A204.1 (cell line): ENCODE results near the gene HNRNPUL1.
"Not testable (repeated sequence)": the region's sequence is repeated elsewhere in the genome, so short reads cannot be mapped to it uniquely, and the experiment has no call there.

Source experiments
- FAIRE-seq: peaks from 2 replicates; lab custom pipeline; 2012; peaks lifted over from hg19 to GRCh38; lab: Jason Lieb, UNC

The HNRNPUL1 gene

DNA sequence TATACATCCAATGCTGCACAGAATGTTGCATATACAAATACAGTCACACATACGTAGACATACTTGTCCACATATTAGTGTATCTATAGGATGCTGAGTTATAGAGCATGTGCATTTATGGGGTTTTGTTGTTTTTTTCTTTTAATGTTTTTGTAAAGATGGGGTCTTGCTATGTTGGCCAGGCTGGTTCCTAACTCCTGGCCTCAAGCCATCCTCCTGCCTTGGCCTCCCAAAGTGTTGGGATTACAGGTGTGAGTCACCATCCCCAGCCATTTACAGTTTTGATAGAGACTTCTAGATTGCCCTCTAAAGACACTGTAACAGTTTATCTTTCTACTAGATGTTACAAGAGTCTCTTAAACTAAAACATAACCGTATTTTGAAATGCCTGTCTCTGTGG, 14.3 kb downstream of the HNRNPUL1 start:
- FAIRE-seq: no peak

DNA sequence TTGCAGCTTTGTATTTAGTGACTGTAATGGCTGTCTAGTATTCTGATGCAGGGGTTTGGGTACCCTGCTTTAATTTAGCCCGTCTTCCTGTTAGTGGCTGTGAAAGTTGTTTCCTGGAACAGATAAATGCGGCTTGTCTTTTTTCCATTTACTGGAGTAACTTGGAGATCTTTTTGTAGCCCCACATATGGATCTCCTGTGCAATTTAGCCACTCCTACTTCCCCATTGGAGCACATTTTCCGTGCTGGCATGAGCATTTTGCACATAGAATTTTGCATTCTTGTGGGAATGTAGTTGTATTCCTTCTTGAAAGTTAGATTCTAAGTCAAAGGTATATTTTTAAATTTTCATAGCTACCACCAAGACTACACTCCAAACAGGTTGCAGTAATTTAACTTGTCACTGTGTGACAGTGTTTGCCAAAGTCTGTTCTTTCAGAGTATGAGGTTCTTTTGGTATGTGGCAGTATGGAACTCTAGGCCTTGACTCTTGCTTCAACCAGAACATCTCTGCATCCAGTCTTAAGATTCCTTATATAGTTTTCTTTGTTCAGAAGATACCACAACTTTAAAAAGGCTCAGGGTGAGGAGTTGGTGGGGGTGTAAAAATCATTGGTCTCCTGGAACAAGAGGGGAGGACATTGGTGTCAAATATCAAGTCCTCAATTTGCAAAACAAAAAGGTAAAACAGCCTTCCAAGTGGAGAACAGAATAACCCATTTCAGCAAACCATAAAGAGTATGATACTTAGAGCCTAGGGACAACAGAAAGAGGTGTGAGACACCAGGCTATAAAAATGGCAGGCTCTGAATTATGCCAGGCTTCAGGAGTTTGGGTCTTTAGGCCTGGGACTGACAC, 24.7 kb downstream of the HNRNPUL1 start:
- no peak for FAIRE-seq

DNA sequence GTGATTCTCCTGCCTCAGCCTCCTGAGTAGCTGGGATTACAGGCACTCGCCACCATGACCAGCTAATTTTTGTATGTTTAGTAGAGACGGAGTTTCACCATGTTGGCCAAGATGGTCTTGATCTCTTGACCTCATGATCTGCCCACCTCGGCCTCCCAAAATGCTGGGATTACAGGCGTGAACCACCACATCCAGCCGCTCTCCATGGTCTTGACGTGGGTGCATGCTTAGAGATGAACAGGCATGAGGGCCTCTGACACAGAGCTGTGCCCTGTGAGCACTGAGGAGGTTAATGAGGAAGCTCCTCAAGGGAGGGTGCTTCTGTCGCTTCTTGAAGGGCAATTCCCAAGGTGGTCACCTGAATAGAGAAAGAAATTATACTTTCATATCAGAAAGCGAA, 25.6 kb downstream of the HNRNPUL1 start:
- FAIRE-seq: not testable (repeated sequence)

DNA sequence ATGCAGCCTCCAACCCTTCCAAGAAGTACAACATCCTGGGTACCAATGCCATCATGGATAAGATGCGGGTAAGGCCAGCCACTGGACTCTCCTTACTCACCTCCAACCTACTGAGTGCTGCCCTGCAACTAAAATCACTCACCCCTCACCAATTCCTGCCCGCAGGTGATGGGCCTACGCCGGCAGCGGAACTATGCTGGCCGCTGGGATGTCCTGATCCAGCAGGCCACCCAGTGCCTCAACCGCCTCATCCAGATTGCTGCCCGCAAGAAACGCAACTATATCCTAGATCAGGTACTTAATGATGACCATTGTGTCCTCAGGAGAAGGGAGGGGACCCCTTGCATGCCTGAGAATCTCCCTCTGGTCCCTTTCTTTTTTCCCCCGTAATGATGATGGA, 30.2 kb downstream of the HNRNPUL1 start:
- no peak for FAIRE-seq

DNA sequence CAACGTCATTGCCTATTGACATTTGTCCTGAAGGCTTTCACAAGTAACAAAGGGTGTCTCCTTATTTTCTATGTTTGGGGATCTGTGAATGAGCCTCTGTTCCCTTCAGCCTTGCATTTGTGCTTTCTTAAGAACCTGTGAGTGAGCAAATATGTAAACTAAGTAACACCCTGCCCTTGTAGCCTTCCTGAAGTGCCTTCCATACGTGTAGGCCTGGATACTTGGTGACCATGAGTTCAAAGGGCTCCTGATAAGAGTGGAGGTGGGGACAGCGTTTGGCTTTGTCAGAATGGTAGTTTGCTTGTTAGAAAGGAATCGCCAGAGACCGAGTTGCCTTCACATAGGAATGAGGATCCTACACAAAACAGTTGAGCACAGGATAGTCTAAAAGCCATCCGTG, 31.3 kb downstream of the HNRNPUL1 start:
- no peak for FAIRE-seq

DNA sequence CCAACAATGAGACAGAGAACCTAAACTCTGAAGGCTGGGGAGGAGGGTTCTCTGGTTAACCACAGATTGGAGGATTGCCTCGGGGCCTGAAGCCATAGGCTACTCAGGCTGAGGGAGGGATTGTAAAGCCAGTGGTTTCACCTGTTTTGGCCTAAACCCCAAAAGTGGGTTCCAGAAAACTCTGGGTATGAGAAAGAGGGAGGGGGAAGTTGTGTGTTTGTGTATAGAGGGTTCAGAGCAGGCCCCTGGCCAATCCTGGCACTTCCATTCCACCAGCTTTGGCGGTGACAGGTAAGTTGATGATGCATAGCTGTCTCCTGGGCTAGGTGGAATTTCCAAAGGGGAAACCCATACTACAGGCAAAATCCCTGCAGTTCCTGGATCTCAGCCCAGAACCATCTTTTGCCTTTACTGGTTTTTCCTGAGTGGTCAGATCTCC, 32.3 kb downstream of the HNRNPUL1 start:
- FAIRE-seq: no peak

DNA sequence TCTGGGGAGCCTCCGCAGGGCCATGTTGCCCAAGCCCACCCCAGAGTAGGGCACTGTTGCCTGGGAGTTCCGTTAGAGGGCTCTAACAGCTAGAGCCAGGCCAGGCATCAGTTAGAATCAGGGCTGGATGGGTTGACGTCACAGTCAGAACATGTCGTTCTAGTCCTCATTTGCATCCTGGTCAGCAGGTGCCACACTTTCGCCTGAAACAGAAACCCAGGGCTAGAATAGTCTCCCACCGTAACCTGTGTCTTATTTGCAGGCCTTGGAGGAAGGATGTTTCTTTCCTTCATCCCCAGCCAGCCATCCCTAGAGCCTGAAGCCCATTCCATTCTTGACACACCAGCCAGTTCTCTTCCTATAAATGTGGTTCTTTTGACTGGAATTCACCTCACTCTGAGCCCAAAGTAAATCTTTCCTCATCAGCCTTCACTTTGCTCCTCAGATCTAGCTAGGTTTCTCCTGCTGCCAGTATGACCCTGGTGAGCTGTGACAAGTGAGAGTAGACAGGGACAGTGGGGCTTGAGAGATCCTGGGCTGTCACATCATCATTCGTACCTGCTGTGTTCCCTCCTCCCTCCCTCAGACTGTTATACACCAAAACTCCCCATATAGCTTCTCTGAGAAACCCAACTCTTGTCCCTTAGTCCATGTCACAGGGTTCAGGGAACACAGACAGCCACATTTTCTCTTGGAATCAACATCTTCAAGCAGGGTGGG, 33.6 kb downstream of the HNRNPUL1 start:
- no peak for FAIRE-seq

DNA sequence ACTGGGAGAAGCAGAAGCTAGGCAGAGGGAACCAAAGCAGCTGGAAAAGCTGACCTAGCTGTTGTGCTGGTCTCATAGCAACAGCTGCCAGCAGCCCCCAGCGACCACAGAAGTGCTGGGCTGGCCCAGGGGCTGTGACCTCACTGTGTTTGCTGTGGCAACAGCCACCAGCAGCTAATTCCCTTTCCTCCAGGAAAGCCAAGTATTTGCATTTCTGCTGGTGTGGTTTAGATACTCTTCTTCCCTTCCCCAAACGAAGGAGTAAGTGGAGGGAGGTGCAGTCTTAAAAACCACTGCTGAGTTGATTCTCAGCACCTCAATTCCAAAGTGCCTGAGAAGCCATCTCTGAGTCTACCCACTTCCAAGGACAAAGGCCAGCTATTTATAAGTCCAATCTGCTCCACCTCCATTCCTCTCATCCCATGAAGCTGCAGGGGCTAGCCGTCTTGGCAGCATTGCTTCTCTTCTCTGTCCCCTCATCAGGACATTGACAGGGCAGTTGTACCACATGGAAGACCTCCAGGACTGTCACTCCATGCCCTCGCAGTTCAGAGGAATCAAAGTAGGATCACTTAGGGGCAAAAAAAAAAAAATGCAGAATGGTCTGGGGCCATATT, 34.3 kb downstream of the HNRNPUL1 start:
- no peak for FAIRE-seq

DNA sequence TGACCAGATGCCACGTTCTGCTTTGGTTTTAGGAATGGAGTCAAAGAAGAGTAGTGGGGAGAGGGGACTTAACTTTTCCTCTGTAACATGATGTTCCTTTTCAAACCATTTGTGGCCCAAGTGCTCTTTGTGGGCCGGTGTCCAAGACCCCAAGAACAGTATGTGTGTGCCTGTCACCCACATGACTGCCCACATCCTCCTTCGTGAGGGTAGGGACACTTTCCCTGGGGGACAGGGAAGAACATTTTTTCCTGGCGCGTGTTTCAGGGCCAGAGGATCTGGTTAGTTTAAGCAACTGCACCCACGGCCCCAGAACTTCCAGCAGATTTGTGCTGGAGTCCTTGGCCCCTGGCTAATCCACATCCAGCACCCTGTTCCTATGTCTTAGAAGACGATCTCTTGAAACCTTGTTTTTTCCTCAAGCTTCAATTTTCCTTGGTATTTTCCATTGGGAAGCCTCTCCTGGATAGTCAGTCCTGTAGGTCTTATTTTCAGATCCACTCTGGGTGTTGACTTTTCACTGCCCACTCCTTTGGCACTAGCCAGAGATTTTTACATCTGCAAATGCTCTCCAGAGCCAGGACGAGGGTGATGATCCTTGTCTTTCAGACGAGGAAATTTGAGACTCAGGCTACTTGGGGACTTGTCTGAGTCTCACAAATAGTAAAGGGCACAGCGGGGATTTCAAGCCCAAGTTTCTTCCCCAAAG, 35.0 kb downstream of the HNRNPUL1 start:
- FAIRE-seq: no peak

DNA sequence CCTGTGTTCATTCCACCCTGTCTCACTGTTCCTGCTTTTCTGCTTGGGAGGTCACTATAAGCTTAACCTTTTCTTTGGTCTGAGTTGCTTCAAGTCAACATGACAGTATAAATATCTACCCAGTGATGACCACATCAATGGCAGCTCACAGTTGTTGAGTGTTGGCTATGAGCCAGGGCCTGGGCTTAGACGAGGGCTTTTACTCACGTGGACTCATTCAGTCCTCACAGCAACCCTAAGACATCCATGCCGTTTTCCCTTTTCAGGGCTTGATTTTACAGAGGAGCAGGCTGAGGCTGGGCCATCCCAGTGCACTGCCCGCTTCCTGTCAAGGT, 35.5 kb downstream of the HNRNPUL1 start:
- no peak for FAIRE-seq

DNA sequence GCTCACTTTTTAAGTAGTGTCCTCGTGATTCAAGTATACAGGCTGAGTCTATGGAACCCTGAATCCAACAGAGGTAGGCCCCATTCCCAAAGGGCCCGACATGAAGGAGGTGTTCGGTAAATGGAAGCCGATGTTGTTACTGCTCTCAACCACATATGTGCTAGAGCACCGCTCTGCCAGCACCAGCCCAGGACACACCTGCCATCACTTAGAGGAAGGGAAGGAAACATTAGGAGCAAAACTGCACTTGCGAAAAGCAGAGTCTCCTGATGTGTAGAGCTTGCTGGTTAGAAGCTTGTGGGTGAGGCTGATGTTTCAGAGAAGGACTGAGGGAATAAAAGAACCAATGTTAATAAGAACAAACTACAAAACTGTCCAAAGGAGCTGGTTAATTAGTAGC, 36.4 kb downstream of the HNRNPUL1 start:
- no peak for FAIRE-seq

DNA sequence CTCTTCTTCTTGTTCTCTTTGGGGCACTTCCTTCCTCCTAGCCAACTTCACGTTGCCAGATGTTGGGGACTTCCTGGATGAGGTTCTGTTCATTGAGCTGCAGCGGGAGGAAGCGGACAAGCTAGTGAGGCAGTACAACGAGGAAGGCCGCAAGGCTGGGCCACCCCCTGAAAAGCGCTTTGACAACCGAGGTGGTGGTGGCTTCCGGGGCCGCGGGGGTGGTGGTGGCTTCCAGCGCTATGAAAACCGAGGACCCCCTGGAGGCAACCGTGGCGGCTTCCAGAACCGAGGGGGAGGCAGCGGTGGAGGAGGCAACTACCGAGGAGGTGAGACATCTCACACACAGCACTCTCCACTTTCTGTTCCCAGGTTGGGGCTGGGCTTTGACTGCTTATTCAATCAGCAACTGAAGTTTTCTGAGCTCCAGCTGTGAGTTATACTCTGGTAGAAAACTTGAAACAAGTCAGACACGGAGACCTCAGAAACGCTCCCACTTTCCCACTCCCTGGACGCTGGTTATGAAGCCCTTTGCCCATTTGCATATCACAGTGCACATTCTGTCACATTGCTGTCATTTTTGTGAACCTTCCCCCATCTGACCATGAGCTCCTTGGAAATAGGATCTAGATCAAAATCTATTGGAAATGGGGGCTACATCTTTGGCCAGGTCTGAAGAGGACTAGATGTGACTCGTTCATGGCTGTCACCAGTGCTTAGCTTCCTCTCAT, 38.6 kb downstream of the HNRNPUL1 start:
- FAIRE-seq: no peak

DNA sequence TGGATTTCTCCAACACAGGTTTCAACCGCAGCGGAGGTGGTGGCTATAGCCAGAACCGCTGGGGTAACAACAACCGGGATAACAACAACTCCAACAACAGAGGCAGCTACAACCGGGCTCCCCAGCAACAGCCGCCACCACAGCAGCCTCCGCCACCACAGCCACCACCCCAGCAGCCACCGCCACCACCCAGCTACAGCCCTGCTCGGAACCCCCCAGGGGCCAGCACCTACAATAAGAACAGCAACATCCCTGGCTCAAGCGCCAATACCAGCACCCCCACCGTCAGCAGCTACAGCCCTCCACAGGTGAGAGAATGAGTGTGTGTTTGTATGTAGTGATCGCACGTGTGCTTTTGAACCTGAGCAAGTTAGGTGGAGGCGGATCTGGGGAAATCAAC, 39.8 kb downstream of the HNRNPUL1 start:
- no peak for FAIRE-seq

DNA sequence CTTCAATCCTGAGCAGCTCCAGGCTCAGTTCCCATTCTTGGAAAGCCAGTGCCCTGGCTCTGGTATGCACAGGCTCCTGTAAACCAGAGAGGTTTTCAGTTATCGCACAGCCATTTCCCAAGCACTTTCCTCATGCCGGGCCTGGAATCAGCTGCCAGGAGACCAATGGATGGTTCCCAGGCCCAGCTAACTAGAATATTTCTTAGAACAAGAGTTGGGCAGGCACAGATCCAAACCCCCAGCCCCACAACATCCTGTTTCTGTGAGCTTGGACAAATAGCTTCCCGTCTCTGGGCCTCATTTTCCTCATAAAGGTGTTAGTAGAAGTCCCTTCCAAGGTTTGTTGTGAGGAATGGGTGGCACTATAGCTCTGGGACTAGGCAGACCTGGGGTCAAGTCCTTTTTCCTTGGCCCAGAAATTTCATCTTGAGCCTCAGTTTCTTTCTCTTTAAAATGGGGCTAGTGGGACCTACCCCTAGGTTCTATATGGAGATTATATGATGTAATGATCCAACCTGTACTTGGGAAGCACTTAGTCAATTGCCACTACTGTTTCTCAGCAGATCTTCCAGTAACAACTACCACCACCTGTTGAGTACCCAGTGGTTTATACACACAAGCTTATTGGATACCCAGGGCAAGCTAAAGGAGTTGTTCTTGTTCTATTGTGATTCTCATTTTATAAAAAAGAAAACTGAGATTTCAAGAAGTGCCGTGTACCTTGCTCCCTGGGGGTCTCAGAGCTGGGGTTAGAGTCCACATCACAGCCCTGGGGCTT, 40.7 kb downstream of the HNRNPUL1 start:
- no peak for FAIRE-seq

DNA sequence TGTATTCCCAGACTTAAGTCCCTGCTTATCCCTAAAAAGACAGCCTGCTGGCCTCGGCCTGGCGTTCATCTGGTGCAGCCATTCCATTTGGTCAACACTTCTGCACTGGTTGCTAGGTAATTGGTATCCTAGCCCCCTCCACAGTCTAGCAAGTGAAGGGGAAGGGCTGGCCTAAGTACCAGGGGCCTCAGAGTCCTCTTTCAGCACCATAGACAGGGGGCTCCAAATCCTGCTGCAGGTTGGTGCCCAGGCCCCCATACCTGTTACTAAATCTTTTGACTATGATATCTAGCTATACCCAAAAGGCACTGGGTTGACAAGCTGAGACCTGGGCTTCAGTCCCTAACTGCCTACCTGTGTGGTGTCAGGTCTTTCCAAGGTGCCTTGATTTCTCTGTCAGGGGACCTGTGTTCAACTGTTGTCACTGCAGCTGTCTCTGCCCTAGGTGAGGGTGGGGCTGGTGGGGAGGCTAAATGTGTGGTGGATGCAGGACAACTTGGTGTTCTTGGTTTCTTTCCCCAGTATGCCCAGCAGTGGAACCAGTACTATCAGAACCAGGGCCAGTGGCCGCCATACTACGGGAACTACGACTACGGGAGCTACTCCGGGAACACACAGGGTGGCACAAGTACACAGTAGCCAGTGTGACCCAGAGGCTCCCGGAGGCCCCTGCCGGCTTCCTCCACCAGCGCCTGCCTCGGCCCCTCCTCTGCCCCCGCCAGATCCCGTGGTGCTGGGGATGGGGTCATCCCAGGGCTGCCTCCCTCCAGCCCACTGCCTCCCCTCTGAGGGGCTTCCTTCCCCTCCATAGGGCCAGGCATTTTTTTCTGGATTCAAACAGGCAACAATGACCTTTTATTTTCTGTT, 42.0 kb downstream of the HNRNPUL1 start:
- FAIRE-seq: no peak

DNA sequence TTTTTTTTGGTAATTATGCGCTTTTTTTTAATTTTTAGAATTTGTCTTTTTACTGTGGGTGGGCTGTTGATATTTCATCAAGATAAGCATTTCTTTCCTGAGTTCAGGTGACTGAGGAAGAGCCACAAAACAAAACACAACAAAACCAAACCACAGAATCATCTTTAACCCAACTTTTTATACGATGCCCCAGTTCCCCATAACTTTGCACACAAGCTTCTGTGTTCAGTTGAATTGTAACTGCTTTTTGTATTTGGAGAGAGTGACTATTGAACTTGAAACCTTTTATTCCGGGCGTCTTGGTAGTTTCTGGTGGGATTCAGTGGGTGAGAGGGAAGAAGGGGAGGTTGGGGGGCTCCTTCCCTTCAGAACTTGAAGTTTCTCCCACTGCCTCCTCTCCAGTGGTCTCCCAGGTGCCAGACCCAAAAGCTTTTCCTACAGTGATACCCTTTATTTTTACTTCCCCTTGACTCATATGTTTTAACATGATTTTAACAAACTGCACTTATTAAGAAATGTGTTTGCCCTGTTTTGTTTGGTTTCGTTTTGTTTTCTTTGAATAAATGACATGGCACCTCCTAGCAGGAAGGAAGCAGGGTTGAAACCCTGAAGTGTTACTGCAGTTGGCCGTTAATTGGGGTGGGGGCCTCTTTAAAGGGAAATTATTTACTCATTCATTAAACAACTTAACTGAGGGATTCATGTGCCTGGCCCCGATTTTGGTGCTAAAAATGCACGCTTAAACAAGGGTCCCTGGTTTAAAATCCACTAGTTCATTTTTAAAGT, 43.1 kb downstream of the HNRNPUL1 start:
- FAIRE-seq: no peak

DNA sequence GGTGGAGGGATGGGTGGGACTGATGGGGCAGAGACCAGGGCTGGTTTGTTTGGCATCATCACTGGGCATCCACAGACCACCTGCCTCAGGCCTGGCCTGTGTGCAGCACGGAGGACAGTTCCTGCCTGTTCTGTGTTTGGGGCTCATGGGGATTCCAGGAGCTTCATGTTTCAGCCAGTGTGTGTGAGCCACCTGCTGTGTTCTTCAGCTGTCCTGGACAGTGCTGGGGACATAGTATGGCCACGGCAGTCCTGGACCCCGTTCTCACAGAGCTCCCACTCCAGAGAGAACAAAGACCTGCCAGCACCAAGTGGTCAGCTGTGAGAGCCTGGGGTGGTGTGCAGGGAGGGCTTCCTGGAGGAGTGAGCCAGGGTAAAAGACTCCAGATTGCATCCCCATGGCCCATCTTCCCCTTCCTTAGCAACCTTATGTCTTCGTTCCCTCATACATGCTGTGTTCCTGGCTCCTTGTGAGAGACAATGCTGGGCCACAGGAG, 43.8 kb downstream of the HNRNPUL1 start:
- no peak for FAIRE-seq

DNA sequence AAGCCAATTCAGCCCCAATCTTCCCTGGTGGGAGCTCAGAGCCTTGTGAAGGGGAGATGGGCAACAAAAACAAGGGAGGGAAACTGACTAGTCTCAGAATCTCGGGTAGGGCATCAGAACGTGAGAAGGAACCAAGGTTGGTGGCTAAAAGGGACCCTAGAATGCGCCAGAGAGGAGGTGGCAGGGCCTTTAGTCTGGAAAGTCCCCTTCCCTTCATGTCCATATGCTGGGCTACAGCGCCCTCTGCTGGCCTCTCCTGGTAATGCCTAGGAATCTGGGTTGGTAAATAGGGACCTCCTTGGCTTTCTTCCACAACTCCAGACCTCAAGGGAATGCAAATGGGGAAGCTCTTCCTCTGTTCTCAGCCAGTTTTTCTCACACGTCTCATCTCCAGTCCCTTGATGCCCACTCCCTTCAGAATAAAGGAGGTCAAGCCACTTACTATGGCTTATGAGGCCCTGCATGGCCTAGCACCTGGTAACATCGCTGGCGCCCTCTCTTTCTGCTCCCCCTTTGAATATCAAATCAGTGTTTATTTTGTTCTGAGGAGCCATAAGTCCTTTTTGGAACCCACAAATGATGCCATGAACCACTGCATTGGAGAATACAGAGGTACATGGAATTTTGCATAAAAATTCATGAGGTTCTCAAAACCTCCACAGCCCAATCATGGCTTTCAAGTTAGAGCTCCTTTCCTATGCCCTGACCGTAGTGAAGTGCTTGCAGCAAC, 44.4 kb downstream of the HNRNPUL1 start:
- FAIRE-seq: peak; percentile 6
